Muscle of leg (tissue), 11 donors: ENCODE measurements around the gene ITLN2. TPM values are rescaled to one million over a fixed set of nuclear protein-coding genes. Genes with fewer than 3 reads are reported as not detected.
"Not testable (repeated sequence)": the region's sequence is repeated elsewhere in the genome, so short reads cannot be mapped to it uniquely, and the experiment has no call there.

Experiments used
- DNase-seq: peaks from one replicate; pipeline ENCODE4 v3.0.0; 2013
- H3K27ac ChIP-seq: one replicate; pipeline ENCODE4 v1.5.1; 2013; ENCODE audit warnings: mild to moderate bottlenecking, low read length, control low read depth
- H3K27me3 ChIP-seq: one replicate; pipeline ENCODE4 v1.6.1; 2013; ENCODE audit warnings: low read length; ENCODE audit not compliant: control insufficient read depth, insufficient read depth
- H3K36me3 ChIP-seq: one replicate; pipeline ENCODE4 v1.6.1; 2013; ENCODE audit warnings: low read length; ENCODE audit not compliant: control insufficient read depth, insufficient read depth
- H3K4me1 ChIP-seq: one replicate; pipeline ENCODE4 v1.6.1; 2013; ENCODE audit warnings: low read length; ENCODE audit not compliant: control insufficient read depth, insufficient read depth
- H3K4me3 ChIP-seq: one replicate; pipeline ENCODE4 v1.5.1; 2013; ENCODE audit warnings: low read length, control low read depth
- H3K9me3 ChIP-seq: replicated peaks from 2 replicates; pipeline ENCODE4 v1.6.1; 2013; ENCODE audit warnings: low read depth, low read length; ENCODE audit not compliant: control insufficient read depth
- WGBS: methylation state at CpG from one replicate; pipeline ENCODE4 v1.1.5; 2013; ENCODE audit warnings: missing lambda C conversion rate; ENCODE audit not compliant: insufficient coverage; 5-methylcytosine and 5-hydroxymethylcytosine counted together
- polyA plus RNA-seq, 8 donors: library from polyadenylated mRNA; unstranded; fragments of 120-200 nt; gene quantifications; one replicate each; pipeline versions ENCODE4 v1.2.1 to v1.2.3, GENCODE V29; 2013; ENCODE audit warnings: inconsistent platforms in 1 of 8, low replicate concordance in 1 of 8; ENCODE audit not compliant: insufficient read length in 8 of 8, insufficient read depth in 1 of 8
- total RNA-seq: library from RNA; stranded (reverse); fragments of 120-200 nt; gene quantifications from one replicate; pipeline ENCODE4 v1.2.4, GENCODE V29; 2013

ITLN2 gene
- total and polyA plus RNA-seq, 9 donors, result 0.56 TPM; not detected in 8

- H3K4me1 ChIP-seq, DNase-seq, H3K27me3 ChIP-seq, H3K4me3 ChIP-seq, H3K36me3 ChIP-seq, H3K9me3 ChIP-seq, H3K27ac ChIP-seq: not testable (repeated sequence)
- WGBS, result 100% methylated on average over 1 of the region's 19 CpGs
Observed at GRCh38 chr1:160936666-160937065, 17.9 kb downstream of the ITLN2 start.

DNA sequence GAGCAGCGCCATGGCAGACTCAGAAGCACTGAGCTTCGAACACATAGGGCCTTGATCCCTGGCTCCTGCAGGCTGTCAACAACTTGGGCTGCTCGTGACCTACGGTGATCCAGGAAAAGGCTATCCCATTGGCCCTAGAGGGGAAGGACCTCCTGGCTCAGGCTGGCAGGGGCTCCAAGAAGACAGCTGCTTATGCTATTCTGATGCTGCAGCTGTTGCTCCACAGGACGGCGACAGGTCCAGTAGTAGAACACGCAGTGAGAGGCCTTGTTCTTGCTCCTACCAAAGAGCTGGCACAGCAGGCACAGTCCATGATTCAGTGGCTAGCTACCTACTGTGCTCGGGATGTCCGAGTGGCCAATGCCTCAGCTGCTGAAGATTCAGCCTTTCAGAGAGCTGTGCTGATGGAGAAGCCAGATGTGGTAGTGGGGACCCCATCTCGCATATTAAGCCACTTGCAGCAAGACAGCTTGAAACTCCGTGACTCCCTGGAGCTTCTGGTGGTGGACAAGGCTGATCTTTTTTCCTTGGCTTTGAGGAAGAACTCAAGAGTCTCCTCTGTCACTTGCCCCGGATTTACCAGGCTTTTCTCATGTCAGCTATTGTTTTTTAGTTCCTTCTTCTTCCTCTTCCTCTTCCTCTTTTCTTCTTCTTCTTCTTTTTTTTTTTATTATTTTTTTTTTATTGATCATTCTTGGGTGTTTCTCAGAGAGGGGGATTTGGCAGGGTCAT lies 18.9 kb downstream of the ITLN2 start:
- no peaks in the 10 kb centered on the region for H3K36me3 ChIP-seq
- H3K27ac ChIP-seq, result peak overlapping the region; percentile 62
- H3K4me1 ChIP-seq, result peaks cover 8% of the 10 kb centered on the region
- 61% methylated on average over 9 of the region's 12 CpGs for WGBS
- DNase-seq, result peak; percentile 68
- H3K27me3 ChIP-seq, result no peaks in the 10 kb centered on the region
- H3K4me3 ChIP-seq, result no peak overlapping the region
- H3K9me3 ChIP-seq, result no peaks in the 10 kb centered on the region

DNA sequence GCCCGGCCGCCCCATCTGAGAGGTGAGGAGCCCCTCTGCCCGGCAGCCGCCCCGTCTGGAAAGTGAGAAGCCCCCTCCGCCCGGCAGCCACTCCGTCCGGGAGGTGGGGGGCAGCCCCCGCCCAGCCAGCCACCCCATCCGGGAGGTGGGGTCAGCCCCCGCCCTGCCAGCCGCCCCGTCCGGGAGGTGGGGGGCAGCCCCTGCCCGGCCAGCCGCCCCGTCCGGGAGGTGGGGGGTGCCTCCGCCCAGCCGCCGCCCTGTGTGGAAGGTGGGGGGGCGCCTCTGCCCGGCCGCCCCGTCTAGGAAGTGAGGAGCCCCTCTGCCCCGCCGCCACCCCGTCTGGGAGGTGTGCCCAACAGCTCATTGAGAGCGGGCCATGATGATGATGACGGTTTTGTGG lies 21.3 kb downstream of the ITLN2 start:
- H3K27me3 ChIP-seq, H3K4me3 ChIP-seq, H3K27ac ChIP-seq, H3K9me3 ChIP-seq, H3K36me3 ChIP-seq, H3K4me1 ChIP-seq, DNase-seq: not testable (repeated sequence)
- WGBS, result 97% methylated on average over 18 of the region's 31 CpGs

DNA sequence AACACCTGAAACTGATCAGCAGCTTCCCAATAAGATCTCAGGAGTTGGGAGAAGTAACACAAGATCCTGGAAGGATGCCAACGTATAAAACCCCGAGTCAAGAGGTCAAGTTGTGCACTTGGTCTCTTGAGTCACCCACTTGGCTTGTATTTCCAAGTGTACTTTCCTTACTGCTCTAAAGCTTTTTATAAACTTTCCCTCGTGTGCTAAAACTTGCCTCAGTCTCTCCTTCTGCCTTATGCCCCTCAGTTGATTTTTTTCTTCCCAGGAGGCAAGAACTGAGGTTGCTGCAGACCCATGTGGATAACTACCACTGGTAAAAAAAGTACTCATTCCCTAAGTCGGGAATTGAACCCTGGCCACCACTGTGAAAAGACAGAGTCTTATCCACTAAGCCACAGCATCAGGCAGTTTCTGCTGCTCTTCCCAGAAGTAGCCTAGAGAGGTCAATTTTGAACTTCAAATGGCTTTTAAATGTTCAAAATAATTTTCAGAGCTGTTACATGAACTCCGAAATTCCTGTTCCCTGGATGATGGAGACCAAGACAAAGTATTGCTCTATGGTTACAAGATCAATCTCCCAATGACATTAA lies 28.9 kb downstream of the ITLN2 start:
- WGBS, result 34% methylated on average over 4 of the region's 5 CpGs
- Histone ChIP-seq H3K9me3 (peaks cover 8% of the 10 kb centered on the region), H3K4me3 (no peak overlapping the region), H3K27me3 (no peaks in the 10 kb centered on the region), H3K4me1 (no peaks in the 10 kb centered on the region), H3K27ac (no peak overlapping the region), H3K36me3 (no peaks in the 10 kb centered on the region)
- DNase-seq, result no peak

DNA sequence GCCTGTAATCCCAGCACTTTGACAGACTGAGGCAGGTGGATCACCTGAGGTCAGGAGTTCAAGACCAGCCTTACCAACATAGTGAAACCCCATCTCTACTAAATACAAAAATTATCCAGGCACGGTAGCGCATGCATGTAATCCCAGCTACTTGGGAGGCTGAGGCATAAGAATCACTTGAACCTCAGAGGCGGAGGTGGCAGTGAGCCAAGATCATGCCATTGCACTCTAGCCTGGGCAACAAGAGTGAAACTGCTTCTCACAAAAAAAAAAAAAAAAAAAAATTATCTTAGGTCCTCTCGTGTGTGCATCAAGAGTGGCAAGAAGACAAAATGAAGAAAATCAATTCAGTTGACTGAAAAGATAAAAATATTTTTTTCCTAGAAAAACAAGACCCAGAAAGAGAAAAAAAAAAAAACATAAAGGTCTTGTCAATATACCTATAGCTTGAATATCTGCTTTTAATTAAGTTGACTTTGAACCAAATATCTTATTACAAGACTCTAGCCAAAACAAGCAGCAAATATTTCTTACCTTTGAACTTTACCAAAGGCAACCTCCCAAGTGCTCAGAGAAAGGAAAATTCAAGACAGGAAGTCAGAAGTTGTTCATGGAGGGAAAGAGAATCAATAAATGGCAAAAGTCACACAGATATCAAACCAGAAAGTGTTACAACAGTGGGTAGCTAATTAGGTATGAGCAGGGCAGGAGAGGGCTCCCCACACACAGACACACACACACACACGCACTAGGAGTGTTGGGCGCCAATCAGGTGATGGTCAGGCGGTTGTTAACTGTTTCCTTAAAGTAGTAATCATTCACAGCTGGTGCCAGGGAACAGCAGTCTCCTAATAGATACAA lies 29.6 kb downstream of the ITLN2 start:
- H3K36me3 ChIP-seq, result no peaks in the 10 kb centered on the region
- no peaks in the 10 kb centered on the region for H3K4me1 ChIP-seq
- no peak overlapping the region for H3K27ac ChIP-seq
- DNase-seq, result no peak
- WGBS, result 93% methylated on average over 3 of the region's 7 CpGs
- H3K27me3 ChIP-seq, result no peaks in the 10 kb centered on the region
- H3K4me3 ChIP-seq, result no peak overlapping the region
- H3K9me3 ChIP-seq, result peaks cover 8% of the 10 kb centered on the region

GRCh38 chr1:160916666-160917065 lies 37.9 kb downstream of the ITLN2 start:
- H3K4me3 ChIP-seq, result no peak overlapping the region
- DNase-seq, result no peak
- H3K27ac ChIP-seq, result no peak overlapping the region
- H3K9me3 ChIP-seq, result no peaks in the 10 kb centered on the region
- H3K36me3 ChIP-seq, result no peaks in the 10 kb centered on the region
- H3K4me1 ChIP-seq, result no peaks in the 10 kb centered on the region
- no CpG with 5 or more reads among the region's 2 CpGs for WGBS
- H3K27me3 ChIP-seq, result no peaks in the 10 kb centered on the region

DNA sequence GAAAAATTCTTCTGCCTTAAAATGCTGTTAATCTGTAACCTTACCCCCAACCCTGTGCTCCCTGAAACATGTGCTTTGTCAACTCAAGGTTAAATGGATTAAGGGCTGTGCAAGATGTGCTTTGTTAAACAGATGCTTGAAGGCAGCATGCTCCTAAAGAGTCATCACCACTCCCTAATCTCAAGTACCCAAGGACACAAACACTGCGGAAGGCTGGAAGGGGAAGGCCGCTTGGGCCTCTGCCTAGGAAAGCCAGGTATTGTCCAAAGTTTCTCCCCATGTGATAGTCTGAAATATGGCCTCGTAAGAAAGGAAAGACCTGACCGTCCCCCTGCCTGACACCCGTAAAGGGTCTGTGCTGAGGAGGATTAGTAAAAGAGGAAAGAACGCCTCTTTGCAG lies 41.4 kb downstream of the ITLN2 start:
- DNase-seq, H3K9me3 ChIP-seq, H3K27ac ChIP-seq, H3K4me1 ChIP-seq, H3K4me3 ChIP-seq, H3K36me3 ChIP-seq, H3K27me3 ChIP-seq: not testable (repeated sequence)
- 52% methylated on average over 2 of the region's 6 CpGs for WGBS

DNA sequence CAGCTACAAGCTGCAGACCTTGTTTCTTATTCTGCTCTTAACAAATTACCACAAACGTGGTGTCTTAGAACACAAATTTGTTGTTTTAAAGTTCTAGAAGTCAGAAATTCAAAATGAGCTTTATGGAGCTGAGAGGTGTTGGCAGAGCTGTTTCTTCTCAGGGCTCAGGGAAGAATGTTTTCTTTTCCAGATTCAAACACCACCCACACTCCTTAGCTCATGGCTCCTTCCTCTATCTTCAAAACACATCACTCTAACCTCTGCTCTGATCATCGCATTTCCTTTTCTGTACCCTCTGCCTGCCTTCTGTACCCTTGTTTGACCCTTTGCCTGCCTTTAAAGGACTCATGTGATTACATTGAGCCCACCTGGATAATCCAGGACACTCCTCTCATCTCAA lies 42.7 kb downstream of the ITLN2 start:
- 71% methylated on average over 1 of the region's 2 CpGs for WGBS
- no peaks in the 10 kb centered on the region for H3K36me3 ChIP-seq
- no peaks in the 10 kb centered on the region for H3K4me1 ChIP-seq
- H3K9me3 ChIP-seq, result no peaks in the 10 kb centered on the region
- H3K27ac ChIP-seq, result no peak overlapping the region
- no peaks in the 10 kb centered on the region for H3K27me3 ChIP-seq
- no peak overlapping the region for H3K4me3 ChIP-seq
- no peak for DNase-seq

GRCh38 chr1:160911441-160911840 lies 43.2 kb downstream of the ITLN2 start:
- Histone ChIP-seq H3K4me1 (no peaks in the 10 kb centered on the region), H3K27ac (no peak overlapping the region), H3K4me3 (no peak overlapping the region), H3K9me3 (no peaks in the 10 kb centered on the region), H3K36me3 (no peaks in the 10 kb centered on the region), H3K27me3 (no peaks in the 10 kb centered on the region)
- 61% methylated on average over 7 of the region's 7 CpGs for WGBS
- no peak for DNase-seq

DNA sequence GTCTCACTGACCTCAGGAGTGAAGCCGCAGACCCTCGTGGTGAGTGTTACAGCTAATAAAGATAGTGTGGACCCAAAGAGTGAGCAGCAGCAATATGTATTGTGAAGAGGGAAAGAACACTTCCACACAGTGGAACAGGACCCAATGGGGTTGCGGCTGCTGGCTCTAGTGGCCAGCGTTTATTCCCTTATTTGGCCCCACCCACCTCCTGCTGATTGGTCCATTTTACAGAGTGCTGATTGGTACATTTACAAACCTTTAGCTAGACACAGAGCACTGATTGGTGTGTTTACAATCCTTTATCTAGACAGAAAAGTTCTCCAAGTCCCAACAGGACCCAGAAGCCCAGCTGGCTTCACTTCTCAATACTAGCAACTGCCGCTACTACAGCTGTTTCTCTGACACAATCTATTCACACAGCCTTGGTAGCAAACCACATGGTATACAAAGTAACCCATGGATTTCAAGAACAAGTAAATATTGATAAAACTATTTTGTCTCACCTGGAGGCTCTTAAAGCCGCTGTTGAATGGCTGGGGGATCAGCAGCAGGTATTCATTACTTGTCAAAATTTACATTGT lies 44.3 kb downstream of the ITLN2 start:
- H3K36me3 ChIP-seq, result no peaks in the 10 kb centered on the region

More for the DNA sequence above, 44.3 kb downstream of the ITLN2 start:
- Histone ChIP-seq H3K4me1 (no peaks in the 10 kb centered on the region), H3K4me3 (no peak overlapping the region), H3K27ac (no peak overlapping the region), H3K9me3 (no peaks in the 10 kb centered on the region), H3K27me3 (no peaks in the 10 kb centered on the region)
- DNase-seq, result no peak
- WGBS, result no CpG with 5 or more reads among the region's 6 CpGs
